ENCODE data around the gene NR2F1-AS1. TPM values are rescaled to one million over a fixed set of nuclear protein-coding genes. Genes with fewer than 3 reads are reported as not detected.

The NR2F1-AS1 gene
- polyA plus RNA-seq, 3 donors, result not detected

- 80% methylated on average over 1 of the region's 5 CpGs for WGBS (ENCODE audit: insufficient coverage)
- H2AFZ ChIP-seq (ENCODE audit: insufficient read depth, low read depth, low read length, poor library complexity, severe bottlenecking), result no peak overlapping the region
- no peaks in the 10 kb centered on the region for H3K79me2 ChIP-seq (ENCODE audit: insufficient read depth, low read length)
- no peak overlapping the region for H3K9ac ChIP-seq (ENCODE audit: insufficient read depth, low read length, poor library complexity, severe bottlenecking)
- H3K9me3 Mint-ChIP-seq, result peaks cover 0 to 7% (median 3%) of the 10 kb centered on the region in 7 donors
- H3K4me1 ChIP-seq (ENCODE audit: control insufficient read depth in 1 of 2, insufficient read depth in 2 of 2, low read length in 2 of 2), result no peaks in the 10 kb centered on the region
- intact Hi-C loops (cut with micrococcal nuclease), result no loop called here
- H3K27ac ChIP-seq (ENCODE audit: low read depth in 1 of 2, low read length in 2 of 2), result no peak overlapping the region
- H3K4me1 Mint-ChIP-seq, result no peaks in the 10 kb centered on the region
- no peak overlapping the region for H3K27ac Mint-ChIP-seq
- H3K36me3 ChIP-seq (replicated peaks in 1 of 2; ENCODE audit: control insufficient read depth in 1 of 2, insufficient read depth in 2 of 2, low read length in 2 of 2), result no peaks in the 10 kb centered on the region
- no peak for DNase-seq
- no peaks in the 10 kb centered on the region for H3K36me3 Mint-ChIP-seq
- TF ChIP-seq, protein P1, sequence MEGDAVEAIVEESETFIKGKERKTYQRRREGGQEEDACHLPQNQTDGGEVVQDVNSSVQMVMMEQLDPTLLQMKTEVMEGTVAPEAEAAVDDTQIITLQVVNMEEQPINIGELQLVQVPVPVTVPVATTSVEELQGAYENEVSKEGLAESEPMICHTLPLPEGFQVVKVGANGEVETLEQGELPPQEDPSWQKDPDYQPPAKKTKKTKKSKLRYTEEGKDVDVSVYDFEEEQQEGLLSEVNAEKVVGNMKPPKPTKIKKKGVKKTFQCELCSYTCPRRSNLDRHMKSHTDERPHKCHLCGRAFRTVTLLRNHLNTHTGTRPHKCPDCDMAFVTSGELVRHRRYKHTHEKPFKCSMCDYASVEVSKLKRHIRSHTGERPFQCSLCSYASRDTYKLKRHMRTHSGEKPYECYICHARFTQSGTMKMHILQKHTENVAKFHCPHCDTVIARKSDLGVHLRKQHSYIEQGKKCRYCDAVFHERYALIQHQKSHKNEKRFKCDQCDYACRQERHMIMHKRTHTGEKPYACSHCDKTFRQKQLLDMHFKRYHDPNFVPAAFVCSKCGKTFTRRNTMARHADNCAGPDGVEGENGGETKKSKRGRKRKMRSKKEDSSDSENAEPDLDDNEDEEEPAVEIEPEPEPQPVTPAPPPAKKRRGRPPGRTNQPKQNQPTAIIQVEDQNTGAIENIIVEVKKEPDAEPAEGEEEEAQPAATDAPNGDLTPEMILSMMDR (IDR thresholded peaks at IDR 0.05), result no peak
- no peak overlapping the region for H3K4me2 ChIP-seq (replicated peaks; ENCODE audit: extremely low read depth, low read length, poor library complexity, severe bottlenecking)
- no peak overlapping the region for H3K4me3 ChIP-seq (replicated peaks in 1 of 3; ENCODE audit: low read depth in 2 of 3, low read length in 3 of 3)
- H3K27me3 ChIP-seq (ENCODE audit: control insufficient read depth in 2 of 2, insufficient read depth in 2 of 2, low read length in 2 of 2), result no peaks in the 10 kb centered on the region
- no peaks in the 10 kb centered on the region for H3K27me3 Mint-ChIP-seq (ENCODE audit: low read depth in 3 of 3)
- H3K9me3 ChIP-seq (replicated peaks in 1 of 2; ENCODE audit: control insufficient read depth in 1 of 2, insufficient read depth in 1 of 2, low read length in 2 of 2), result peaks cover 3 to 11% of the 10 kb centered on the region in 2 donors
- no peak overlapping the region for H3K4me3 Mint-ChIP-seq
- H4K20me1 ChIP-seq (ENCODE audit: insufficient read depth, low read length), result no peaks in the 10 kb centered on the region
Observed at GRCh38 chr5:93360436-93361088, 220.5 kb downstream of the NR2F1-AS1 start.

- Histone ChIP-seq H3K27ac (ENCODE audit: low read depth in 1 of 2, low read length in 2 of 2) (no peak overlapping the region), H3K9ac (ENCODE audit: insufficient read depth, low read length, poor library complexity, severe bottlenecking) (no peak overlapping the region)
Observed at GRCh38 chr5:93359960-93360305, 221.1 kb downstream of the NR2F1-AS1 start.

More at GRCh38 chr5:93359960-93360305, 221.1 kb downstream of the NR2F1-AS1 start:
- peaks cover 3 to 11% of the 10 kb centered on the region in 2 donors for H3K9me3 ChIP-seq (replicated peaks in 1 of 2; ENCODE audit: control insufficient read depth in 1 of 2, insufficient read depth in 1 of 2, low read length in 2 of 2)
- TF ChIP-seq, protein P1 (IDR thresholded peaks at IDR 0.05), result no peak
- H3K27ac Mint-ChIP-seq, result no peak overlapping the region
- no peaks in the 10 kb centered on the region for H3K4me1 Mint-ChIP-seq
- H3K9me3 Mint-ChIP-seq, result peaks cover 0 to 7% (median 4%) of the 10 kb centered on the region in 7 donors
- no peak overlapping the region for H2AFZ ChIP-seq (ENCODE audit: insufficient read depth, low read depth, low read length, poor library complexity, severe bottlenecking)
- H3K27me3 ChIP-seq (ENCODE audit: control insufficient read depth in 2 of 2, insufficient read depth in 2 of 2, low read length in 2 of 2), result no peaks in the 10 kb centered on the region
- H3K36me3 Mint-ChIP-seq, result no peaks in the 10 kb centered on the region
- H3K4me3 Mint-ChIP-seq, result no peak overlapping the region
- H3K27me3 Mint-ChIP-seq (ENCODE audit: low read depth in 3 of 3), result no peaks in the 10 kb centered on the region
- WGBS (ENCODE audit: insufficient coverage), result 98% methylated on average over 4 of the region's 5 CpGs
- no peak overlapping the region for H3K4me2 ChIP-seq (replicated peaks; ENCODE audit: extremely low read depth, low read length, poor library complexity, severe bottlenecking)
- no peaks in the 10 kb centered on the region for H4K20me1 ChIP-seq (ENCODE audit: insufficient read depth, low read length)
- H3K36me3 ChIP-seq (replicated peaks in 1 of 2; ENCODE audit: control insufficient read depth in 1 of 2, insufficient read depth in 2 of 2, low read length in 2 of 2), result no peaks in the 10 kb centered on the region
- DNase-seq, result no peak
- H3K4me3 ChIP-seq (replicated peaks in 1 of 3; ENCODE audit: low read depth in 2 of 3, low read length in 3 of 3), result no peak overlapping the region
- H3K79me2 ChIP-seq (ENCODE audit: insufficient read depth, low read length), result no peaks in the 10 kb centered on the region
- intact Hi-C loops (cut with micrococcal nuclease), result no loop called here
- no peaks in the 10 kb centered on the region for H3K4me1 ChIP-seq (ENCODE audit: control insufficient read depth in 1 of 2, insufficient read depth in 2 of 2, low read length in 2 of 2)

Other genes starting within 250 kb of the NR2F1-AS1 start
- not detected for gene NR2F1, start 2.0 kb upstream of the NR2F1-AS1 start, polyA plus RNA-seq
- gene POU5F2, start 160.4 kb upstream of the NR2F1-AS1 start, polyA plus RNA-seq, result under 1 TPM in 2 of 3 donors, not detected in 1; 0.04 to 0.05 TPM